HepG2 (cell line): ENCODE data around the gene VAC14. TPM values are rescaled to one million over a fixed set of nuclear protein-coding genes. Genes with fewer than 3 reads are reported as not detected.

Experiments used
- AFF4 ChIP-seq: sonication (generic); formaldehyde crosslinking; IDR thresholded peaks from 2 replicates; pipeline ENCODE4 v1.4.0; 2020; ENCODE audit warnings: missing genetic modification reagents
- ASH2L ChIP-seq: fragments of 300-600, 200-600 bp; sonication (generic); IDR thresholded peaks from 2 replicates; pipeline ENCODE4 v1.7.0; 2017; ENCODE audit warnings: low read depth, mild to moderate bottlenecking, moderate library complexity, mixed read lengths, low read length; ENCODE audit not compliant: insufficient read length
- FOXJ3 ChIP-seq: sonication (generic); formaldehyde crosslinking; IDR thresholded peaks from 2 replicates; pipeline ENCODE4 v1.4.0; 2020; ENCODE audit warnings: missing genetic modification reagents, mild to moderate bottlenecking, borderline replicate concordance
- MLLT10 ChIP-seq: sonication (generic); formaldehyde crosslinking; IDR thresholded peaks from 2 replicates; pipeline ENCODE4 v1.4.0; 2020; ENCODE audit warnings: missing genetic modification reagents
- NKX3-1 ChIP-seq: sonication (generic); formaldehyde crosslinking; IDR thresholded peaks from 2 replicates; pipeline ENCODE4 v1.5.0; 2020; ENCODE audit warnings: missing genetic modification reagents
- SMARCC2 ChIP-seq: fragments of 450-650 bp; IDR thresholded peaks from 2 replicates; pipeline ENCODE4 v1.6.1; 2017; ENCODE audit warnings: antibody characterized with exemption, mild to moderate bottlenecking
- SRY ChIP-seq: sonication (generic); formaldehyde crosslinking; IDR thresholded peaks from 2 replicates; pipeline ENCODE4 v1.8.0; 2022; ENCODE audit warnings: mild to moderate bottlenecking, missing genetic modification reagents
- TAF15 ChIP-seq: fragments of 200-400 bp; formaldehyde crosslinking; IDR thresholded peaks from one replicate; pipeline ENCODE4 v1.6.1; 2018; ENCODE audit warnings: mild to moderate bottlenecking, low read depth, low read length; ENCODE audit not compliant: poor library complexity, severe bottlenecking
- TFDP2 ChIP-seq: sonication (generic); formaldehyde crosslinking; IDR thresholded peaks from 2 replicates; pipeline ENCODE4 v1.4.0; 2020; ENCODE audit warnings: missing genetic modification reagents
- ZFP36L1 ChIP-seq: sonication (generic); formaldehyde crosslinking; IDR thresholded peaks from 2 replicates; pipeline ENCODE4 v1.8.0; 2022; ENCODE audit warnings: mild to moderate bottlenecking, missing genetic modification reagents, moderate library complexity
- ZNF251 ChIP-seq: sonication (generic); formaldehyde crosslinking; IDR thresholded peaks from 2 replicates; pipeline ENCODE4 v1.9.0; 2021; ENCODE audit warnings: mild to moderate bottlenecking, missing genetic modification reagents
- ZNF407 ChIP-seq: sonication (generic); formaldehyde crosslinking; IDR thresholded peaks from one replicate; pipeline ENCODE4 v1.5.1; 2020; ENCODE audit warnings: mild to moderate bottlenecking, missing genetic modification reagents; ENCODE audit errors: not compliant biosample characterization
- ZNF432 ChIP-seq: sonication (generic); formaldehyde crosslinking; IDR thresholded peaks from 2 replicates; pipeline ENCODE4 v1.5.0; 2020; ENCODE audit warnings: missing genetic modification reagents, mild to moderate bottlenecking, borderline replicate concordance
- ZNF563 ChIP-seq: sonication (generic); formaldehyde crosslinking; IDR thresholded peaks from 2 replicates; pipeline ENCODE4 v1.8.0; 2022; ENCODE audit warnings: mild to moderate bottlenecking, moderate library complexity, missing genetic modification reagents
- ZSCAN31 ChIP-seq: sonication (generic); formaldehyde crosslinking; IDR thresholded peaks from 2 replicates; pipeline ENCODE4 v1.5.0; 2020; ENCODE audit warnings: low read depth, mild to moderate bottlenecking, missing genetic modification reagents
- polyA plus RNA-seq, 8 experiments: library from polyadenylated mRNA; depleted of rRNA in 3 of 8; stranded (reverse) in 7 of 8; unstranded in 1 of 8; fragments of >200 nt; fragmentation: Illumina TruSeq in 4 of 8; extraction: Trizol in 4 of 8; gene quantifications; 2 replicates each; pipeline versions ENCODE4 v1.2.1 to v1.2.3, GENCODE V29; 2011 to 2016; ENCODE audit warnings: low read depth in 4 of 8, missing spikeins in 1 of 8, mixed read lengths in 1 of 8; ENCODE audit not compliant: insufficient read depth in 1 of 8
- total RNA-seq, 5 experiments: library from RNA; depleted of rRNA; stranded (reverse); fragments of >200 nt; fragmentation: Illumina TruSeq; extraction: Trizol; gene quantifications; 2 replicates each; pipeline ENCODE4 v1.2.3, GENCODE V29; 2016; ENCODE audit warnings: low read depth in 1 of 5

Gene VAC14
- total and polyA plus RNA-seq, 2 of the 13 experiments (the other 11 are each of a cell fraction or from before 2014, with no cell fraction given), result 23.5 to 24.6 TPM

- no peak for TF ChIP-seq ZNF432
- no peak for TF ChIP-seq TAF15
- TF ChIP-seq FOXJ3 (CRISPR knock-in tag), result peak; percentile 78
- TF ChIP-seq TFDP2 (CRISPR knock-in tag), result no peak
- no peak for TF ChIP-seq ZNF251 (CRISPR knock-in tag)
- TF ChIP-seq ASH2L, result no peak
- TF ChIP-seq ZFP36L1 (CRISPR knock-in tag), result no peak
- no peak for TF ChIP-seq ZNF407 (CRISPR knock-in tag)
- peak; percentile 68; the same call in 1 of the 2 replicates for TF ChIP-seq ZNF563 (CRISPR knock-in tag)
- no peak for TF ChIP-seq ZSCAN31 (CRISPR knock-in tag)
- TF ChIP-seq SRY, result 0 out of 2 replicates have a peak, but pooled peaks have one; percentile 52
- no peak for TF ChIP-seq SMARCC2
- TF ChIP-seq MLLT10 (CRISPR knock-in tag), result peak; percentile 83; the same call in 1 of the 2 replicates
- TF ChIP-seq NKX3-1 (CRISPR knock-in tag), result 0 out of 2 replicates have a peak, but pooled peaks have one; percentile 28
- TF ChIP-seq AFF4 (CRISPR knock-in tag), result no peak
These were observed 117.6 kb downstream of the VAC14 start (continued) for GRCh38 chr16:70683146-70683944.
